Mammary epithelial cell (primary cell): ENCODE results near the gene CEACAM19.

Source experiments
- CTCF ChIP-seq, 2 donors: IDR thresholded peaks in 1 of 2; conservative IDR thresholded peaks in 1 of 2; 2 replicates each; pipeline ENCODE4 v1.5.1; 2011 to 2012; ENCODE audit warnings: inconsistent platforms in 2 of 2, low read length in 2 of 2, mild to moderate bottlenecking in 2 of 2, control low read depth in 1 of 2, low read depth in 1 of 2; ENCODE audit not compliant: insufficient read depth in 1 of 2; ENCODE audit errors: extremely low read depth in 1 of 2
- EZH2 ChIP-seq: IDR thresholded peaks from 2 replicates; pipeline ENCODE4 v1.6.1; 2012; ENCODE audit warnings: low read length, inconsistent platforms, borderline replicate concordance

GRCh38 chr19:44722131-44723121, 51.1 kb downstream of the CEACAM19 start:
- TF ChIP-seq CTCF (conservative IDR thresholded peaks at IDR 0.05 in 1 of 2, IDR thresholded peaks at IDR 0.05 in 1 of 2; ENCODE audit: extremely low read depth in 1 of 2, insufficient read depth in 1 of 2, low read depth in 1 of 2, low read length in 2 of 2): no peak
- no peak for TF ChIP-seq EZH2
